GM21423 (cell line): ENCODE results near the gene LAPTM5.

Experiments used
- ATAC-seq: cut with Tn5 transposase; IDR thresholded peaks from one replicate; pipeline ENCODE4 v1.9.1; 2021; ENCODE audit warnings: mild to moderate bottlenecking, moderate library complexity; ENCODE audit not compliant: unreplicated experiment

Gene LAPTM5

GRCh38 chr1:30787856-30788495 lies 30.4 kb upstream of the LAPTM5 start:
- no peak for ATAC-seq

GRCh38 chr1:30787266-30787665 lies 29.7 kb upstream of the LAPTM5 start:
- no peak for ATAC-seq

GRCh38 chr1:30786264-30786991 lies 28.9 kb upstream of the LAPTM5 start:
- no peak for ATAC-seq

- no peak for ATAC-seq
Observed at GRCh38 chr1:30785714-30786113, 28.1 kb upstream of the LAPTM5 start.

GRCh38 chr1:30785181-30785580 lies 27.6 kb upstream of the LAPTM5 start:
- ATAC-seq = no peak

- ATAC-seq = no peak
Observed at GRCh38 chr1:30783256-30783915, 25.8 kb upstream of the LAPTM5 start.

GRCh38 chr1:30782361-30783255 lies 25.0 kb upstream of the LAPTM5 start:
- ATAC-seq = peak; percentile 49

GRCh38 chr1:30781906-30782305 lies 24.3 kb upstream of the LAPTM5 start:
- ATAC-seq = no peak

GRCh38 chr1:30780409-30780808 lies 22.8 kb upstream of the LAPTM5 start:
- no peak for ATAC-seq

GRCh38 chr1:30779294-30780071 lies 21.9 kb upstream of the LAPTM5 start:
- no peak for ATAC-seq

GRCh38 chr1:30778979-30779293 lies 21.4 kb upstream of the LAPTM5 start:
- no peak for ATAC-seq

- ATAC-seq = no peak
Observed at GRCh38 chr1:30778154-30778978, 20.8 kb upstream of the LAPTM5 start.

- no peak for ATAC-seq
Observed at GRCh38 chr1:30777904-30778153, 20.3 kb upstream of the LAPTM5 start.

- ATAC-seq = no peak
Observed at GRCh38 chr1:30777060-30777903, 19.7 kb upstream of the LAPTM5 start.

GRCh38 chr1:30776097-30777059 lies 18.8 kb upstream of the LAPTM5 start:
- ATAC-seq = no peak

- no peak for ATAC-seq
Observed at GRCh38 chr1:30775433-30775975, 17.9 kb upstream of the LAPTM5 start.

GRCh38 chr1:30774550-30775432 lies 17.2 kb upstream of the LAPTM5 start:
- ATAC-seq = no peak
